ENCODE results near the gene SYN1.
"Not testable (repeated sequence)": the region's sequence is repeated elsewhere in the genome, so short reads cannot be mapped to it uniquely, and the experiment has no call there.

Gene SYN1

DNA sequence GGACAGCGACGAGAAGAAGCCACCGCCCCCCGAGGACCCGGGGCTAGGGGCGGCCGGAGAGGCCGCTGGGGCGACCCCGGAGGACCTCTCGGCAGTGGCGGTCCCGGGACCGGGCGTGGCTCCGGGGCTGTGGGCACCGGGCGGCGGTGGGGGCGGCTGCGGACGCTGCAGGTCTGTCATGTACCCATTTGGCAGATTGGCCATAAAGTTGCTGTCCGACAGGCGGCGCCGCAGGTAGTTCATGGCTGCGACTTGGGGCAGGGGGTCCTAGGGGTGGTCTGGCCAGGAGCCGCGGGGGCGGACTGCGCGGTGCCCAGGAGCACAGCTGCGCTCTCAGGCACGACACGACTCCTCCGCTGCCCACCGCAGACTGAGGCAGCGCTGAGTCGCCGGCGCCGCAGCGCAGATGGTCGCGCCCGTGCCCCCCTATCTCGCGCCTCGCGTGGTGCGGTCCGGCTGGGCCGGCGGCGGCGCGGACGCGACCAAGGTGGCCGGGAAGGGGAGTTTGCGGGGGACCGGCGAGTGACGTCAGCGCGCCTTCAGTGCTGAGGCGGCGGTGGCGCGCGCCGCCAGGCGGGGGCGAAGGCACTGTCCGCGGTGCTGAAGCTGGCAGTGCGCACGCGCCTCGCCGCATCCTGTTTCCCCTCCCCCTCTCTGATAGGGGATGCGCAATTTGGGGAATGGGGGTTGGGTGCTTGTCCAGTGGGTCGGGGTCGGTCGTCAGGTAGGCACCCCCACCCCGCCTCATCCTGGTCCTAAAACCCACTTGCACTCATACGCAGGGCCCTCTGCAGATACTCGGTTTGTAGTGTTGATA, at the start of gene SYN1:
Gene SYN1, minus strand, starts transcription at position 372 of the 817 bp plus-strand sequence. Its CDS starts 129 bp downstream, at position 243.
- no peak for FAIRE-seq

DNA sequence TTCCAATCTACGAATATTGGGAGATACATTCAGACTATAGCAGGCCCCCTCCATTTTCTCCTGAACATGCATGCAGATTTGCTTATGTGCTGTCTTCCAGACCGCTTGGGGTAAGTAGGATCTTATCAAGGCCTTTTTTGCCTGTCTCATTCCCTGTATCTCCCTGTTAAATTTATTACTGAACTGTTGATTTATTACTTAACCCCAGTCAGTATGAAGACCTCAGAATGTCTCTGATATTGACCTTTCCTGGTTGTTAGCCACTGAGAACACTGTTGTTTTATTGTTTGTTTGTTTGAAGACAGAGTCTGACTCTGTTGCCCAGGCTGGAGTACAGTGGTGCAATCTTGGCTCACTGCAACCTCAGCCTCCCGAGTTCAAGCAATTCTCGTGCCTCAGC, 46.1 kb upstream of the SYN1 start:
- FAIRE-seq: not testable (repeated sequence)

DNA sequence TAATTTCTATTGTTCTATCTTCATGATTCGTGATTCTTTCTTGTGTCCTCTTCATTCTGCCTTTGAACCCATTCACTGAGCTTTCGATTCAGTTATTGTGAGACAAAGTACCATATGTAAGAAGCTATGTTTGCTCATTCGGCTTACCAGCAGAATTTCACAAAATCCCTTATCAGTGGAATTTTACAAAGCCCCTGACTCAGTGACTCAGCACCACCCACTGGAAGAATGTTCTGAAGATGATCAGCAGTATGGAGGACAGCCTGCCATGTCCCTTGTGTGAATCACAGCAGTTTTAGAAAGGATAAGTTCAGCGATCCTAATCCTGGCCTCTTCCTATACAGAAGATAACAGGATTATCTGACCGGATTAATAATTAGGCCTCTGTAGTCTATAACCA, 45.1 kb upstream of the SYN1 start:
- no peak for FAIRE-seq

DNA sequence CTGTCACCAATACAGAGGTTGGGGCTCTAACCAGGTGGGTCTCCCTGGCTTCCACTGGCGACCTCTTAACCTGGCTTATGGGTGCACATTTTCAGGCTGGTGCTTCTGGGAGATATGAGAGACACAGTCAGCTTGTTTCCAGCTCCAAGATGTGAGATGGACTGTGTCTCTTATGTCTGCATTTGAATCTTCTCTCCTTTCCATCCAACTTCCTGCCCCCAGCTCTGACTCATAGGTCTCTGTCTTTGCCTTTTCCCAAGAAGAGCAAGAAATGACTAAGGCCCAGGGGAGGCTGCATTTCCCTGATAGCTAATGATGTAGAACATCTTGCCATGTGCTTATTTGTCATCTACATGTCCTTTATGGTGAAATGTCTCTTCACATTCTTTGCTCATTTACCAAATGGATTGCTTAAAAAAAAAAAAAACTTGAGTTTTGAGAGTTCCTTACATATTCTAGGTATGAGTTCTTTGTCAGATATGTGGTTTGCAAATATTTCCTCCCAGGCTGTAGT, 42.5 kb upstream of the SYN1 start:
- FAIRE-seq: no peak

DNA sequence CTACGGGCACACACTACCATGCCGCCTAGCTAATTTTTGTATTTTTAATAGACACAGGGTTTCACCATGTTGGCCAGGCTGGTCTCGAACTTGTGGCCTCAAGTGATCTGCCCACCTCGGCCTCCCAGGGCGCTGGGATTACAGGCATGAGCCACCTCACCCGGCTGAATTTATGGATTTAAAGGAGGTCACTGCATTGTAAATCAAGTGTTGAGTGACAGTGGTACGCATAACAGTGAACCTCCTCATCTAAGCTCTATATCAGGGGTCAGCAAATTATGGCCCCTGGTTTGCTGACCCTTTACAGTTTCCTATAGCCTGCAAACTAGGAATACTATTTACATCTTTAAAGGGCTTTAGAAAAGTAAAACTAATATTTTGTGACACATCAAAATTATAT, 41.9 kb upstream of the SYN1 start:
- FAIRE-seq: no peak

DNA sequence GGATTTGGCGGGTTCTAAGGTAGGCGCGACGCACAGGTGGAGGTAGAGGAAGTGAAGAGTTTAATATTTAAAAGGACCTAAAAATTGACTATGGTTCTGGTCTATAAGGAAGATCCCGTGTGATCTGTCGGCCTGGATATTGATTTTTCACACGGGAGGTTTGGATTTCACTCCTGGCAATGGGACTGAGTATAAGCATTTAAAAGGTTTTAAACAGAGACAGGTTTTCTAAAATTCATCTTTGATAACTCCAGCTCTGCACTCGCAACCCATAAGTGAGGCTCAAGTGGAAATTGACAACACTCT, 39.7 kb upstream of the SYN1 start:
- no peak for FAIRE-seq

DNA sequence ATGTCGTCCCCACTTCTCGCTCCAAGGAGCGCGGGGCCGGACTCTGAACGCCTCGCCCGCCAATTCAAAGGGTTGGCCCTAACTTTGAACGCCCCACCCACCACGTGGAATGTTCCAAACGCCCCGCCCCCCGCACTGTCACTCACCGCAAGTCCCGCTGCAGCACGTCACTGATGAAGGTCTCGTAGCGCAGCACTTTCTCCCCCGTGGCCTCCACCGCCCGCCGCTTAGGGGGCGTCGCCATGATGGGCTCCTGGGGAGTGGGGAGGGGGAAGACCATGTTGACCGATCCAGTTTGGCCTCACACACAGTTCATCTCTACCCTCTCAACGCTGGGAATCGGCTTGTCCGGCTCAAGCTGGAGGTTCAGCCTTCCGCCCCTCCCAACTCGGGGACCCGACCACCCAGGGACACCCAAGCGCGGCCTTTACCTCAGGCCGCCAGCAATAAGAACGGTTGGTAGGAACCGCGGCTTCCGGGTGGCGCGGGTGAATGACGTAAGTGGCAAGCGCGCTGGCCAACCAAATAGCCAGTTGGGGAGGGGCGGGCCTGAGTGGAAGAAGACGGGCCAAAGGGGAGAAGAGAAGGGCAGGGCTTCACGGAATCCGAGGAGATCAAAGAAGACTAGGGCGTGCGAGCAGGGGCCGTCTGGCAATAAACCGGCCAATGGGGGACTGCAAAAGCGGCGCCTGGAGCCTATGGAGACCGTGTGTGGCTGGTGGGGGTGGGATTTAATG, 39.2 kb upstream of the SYN1 start, which contains the start of gene UXT:
Gene UXT, minus strand, starts transcription at position 497 of the 737 bp plus-strand sequence. Its CDS starts 253 bp downstream, at position 244.
- peak; percentile 45 for FAIRE-seq

DNA sequence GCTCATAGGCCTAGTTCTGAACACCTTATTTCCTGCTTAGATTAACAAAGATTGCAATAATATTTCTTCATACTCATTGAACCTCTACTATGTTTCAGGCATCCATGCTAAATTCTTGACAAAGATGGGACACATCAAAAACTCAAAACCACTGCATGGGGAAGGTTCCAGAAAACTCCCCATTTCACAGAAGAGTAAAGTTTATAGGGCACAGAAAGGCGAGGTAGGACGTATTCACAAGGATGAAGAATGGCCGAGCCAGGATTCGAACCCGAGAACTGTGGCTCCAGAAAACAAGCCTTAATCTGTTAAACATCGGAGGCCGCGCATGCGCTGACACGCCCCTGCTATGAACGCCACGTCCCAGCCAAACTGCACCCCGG, 38.6 kb upstream of the SYN1 start:
- no peak for FAIRE-seq

DNA sequence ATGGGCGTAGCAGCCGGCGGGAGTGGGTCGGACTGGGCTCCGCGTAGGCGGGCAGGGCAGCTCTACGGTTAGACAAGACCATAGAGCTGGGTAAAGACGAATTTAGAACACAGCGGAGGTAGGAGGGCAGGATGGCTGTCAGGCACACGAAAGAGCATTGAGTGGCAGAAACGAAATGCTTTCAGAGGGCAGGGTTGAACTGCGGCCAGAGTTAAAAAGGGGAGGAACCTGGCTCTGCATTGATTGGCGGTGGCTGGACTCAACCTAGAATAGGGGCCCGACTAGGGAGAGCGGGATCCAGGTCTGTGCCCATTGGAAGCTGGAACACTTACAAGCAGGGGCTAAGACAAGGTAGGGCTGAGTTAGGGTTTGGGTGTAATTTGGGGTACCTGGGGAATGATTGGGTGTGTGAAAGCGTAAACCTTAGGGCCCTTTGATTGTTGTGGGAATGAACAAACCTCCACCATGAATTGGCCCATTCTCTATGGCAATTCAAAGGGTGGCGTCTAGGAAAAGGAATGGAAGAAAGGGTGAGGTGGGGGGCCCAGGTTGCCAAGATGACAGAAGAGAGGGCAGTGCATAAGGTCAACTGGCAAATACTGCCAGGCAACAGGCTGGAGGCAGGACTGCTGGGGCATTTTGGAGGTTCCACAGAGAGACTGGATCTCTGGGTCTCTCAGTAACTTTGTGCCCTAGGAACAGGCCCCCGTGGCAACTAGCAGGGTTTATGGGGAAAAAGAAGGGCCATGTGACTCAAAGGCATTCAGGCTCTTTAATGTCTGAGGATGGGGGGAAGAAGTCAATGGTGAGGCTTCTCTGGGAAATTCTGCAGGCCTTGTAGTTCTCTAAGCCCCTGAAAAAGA, 31.6 kb upstream of the SYN1 start:
- no peak for FAIRE-seq

DNA sequence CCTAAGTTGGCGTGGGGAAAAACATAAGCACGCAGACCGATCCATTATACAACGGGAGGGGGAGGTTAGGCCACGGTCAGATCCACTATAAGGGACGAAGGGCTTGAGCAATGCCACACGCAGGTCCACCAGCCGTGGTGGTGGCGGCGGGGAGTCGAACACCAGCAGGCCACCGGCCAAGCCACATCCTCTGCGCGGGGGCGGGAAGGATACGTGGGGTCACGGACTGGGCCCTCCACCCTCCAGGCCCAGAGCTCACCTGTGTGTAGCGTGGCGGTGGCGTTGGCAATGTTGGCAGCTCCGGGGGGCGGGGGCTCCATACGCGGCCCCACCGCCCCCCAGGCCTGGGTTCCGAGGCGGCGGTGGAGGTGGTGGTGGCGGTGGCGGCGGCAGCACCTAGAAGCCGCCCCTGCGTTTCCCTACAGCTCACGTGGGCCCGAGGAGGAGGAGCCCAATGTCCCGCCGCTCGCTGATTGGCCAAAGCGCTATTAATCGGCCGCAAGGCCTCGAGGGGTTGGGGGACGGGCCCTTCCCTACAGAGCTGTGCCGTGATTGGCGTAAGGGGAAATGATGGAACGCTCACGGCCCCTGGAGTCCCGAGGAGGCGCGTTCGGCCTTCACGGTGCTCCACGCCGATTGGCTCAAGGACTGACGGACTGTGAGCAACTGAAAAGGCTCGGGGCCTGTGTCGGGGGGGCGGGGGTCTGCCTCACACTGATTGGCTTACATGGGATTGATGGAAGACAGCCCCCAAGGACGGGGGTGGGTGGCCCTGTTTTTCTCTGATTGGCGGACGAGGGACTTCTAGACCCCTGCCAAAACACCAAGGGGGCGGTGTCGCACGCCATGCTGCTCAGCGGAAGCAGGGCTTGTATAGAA, 30.7 kb upstream of the SYN1 start, which contains the start of gene ELK1:
Gene ELK1, minus strand, starts transcription at position 400 of the 879 bp plus-strand sequence. CDS start 9,122 bp downstream, outside the sequence.
- FAIRE-seq: peak; percentile 80

DNA sequence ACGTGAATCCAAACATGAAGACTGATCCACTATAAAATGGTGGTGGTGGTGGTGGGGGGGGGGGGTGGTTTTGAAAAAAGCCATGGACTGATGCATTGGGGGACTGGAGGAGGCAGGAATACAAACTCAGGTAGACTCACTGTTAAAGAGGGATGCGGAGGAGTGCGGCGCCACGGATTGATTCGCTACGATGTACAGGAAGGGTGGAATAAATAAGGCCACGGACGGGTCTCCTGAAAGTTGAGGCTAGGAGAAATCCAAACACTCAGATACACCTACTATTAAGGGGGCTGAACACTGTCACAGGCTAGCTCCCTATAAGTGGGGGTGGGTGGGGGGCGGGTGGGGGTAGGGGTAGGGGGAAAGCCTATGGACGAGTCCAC, 30.1 kb upstream of the SYN1 start:
- FAIRE-seq: no peak

DNA sequence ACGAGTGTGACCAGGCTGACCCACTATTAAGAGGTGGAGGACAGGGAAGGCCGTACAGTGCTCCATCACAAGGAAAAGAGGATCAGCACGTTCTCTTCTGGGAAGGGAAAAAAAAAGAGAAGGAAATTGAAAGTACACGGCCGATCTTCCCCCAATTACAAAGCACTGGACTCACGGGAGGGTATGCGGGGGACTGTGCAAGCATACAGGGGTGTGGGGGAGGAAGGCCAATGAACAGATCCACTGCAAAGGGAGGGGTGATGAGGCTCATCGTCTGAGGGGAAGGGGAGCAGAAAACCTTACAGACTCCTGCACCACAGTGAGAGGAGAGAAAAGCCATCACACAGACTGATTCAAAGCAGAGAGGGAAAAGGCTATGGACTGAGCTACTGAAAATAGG, 29.6 kb upstream of the SYN1 start:
- no peak for FAIRE-seq

DNA sequence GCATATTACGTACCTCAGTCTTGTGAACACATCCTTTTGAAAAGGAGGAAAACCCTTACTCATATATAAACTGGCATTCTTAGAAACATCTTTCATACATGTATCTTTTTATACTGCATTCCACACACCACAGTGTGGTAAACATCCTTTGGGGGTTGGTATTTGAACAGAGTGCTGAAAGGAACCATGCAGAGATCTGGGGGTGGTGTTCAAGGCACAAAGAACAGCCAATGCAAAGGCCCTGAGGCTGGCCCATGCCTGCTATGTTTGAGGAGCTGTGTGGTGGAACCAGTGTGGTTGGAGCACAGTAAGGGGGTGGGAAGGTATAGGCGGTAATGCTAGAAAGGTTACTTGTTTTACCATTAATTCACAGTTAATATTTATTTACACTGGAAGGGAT, 28.7 kb upstream of the SYN1 start:
- FAIRE-seq: no peak

DNA sequence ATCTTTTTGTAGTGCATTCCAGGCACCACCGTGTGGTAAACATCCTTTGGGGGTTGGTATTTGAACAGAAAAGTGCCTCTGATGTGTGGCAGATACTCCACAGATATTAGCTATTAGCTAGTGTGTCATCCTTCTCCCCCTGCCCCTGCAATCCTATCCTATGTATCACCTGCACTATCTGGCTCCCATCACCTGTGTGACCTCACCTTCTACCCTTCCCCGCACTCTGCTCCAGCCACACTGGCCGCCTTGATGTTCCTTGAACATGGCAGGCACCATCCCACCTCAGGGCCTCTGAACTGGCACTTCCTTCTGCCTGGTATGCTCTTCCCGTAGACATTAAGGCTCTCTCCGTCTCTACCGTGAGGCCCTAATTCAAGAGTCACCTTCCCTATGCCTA, 27.0 kb upstream of the SYN1 start:
- FAIRE-seq: no peak

DNA sequence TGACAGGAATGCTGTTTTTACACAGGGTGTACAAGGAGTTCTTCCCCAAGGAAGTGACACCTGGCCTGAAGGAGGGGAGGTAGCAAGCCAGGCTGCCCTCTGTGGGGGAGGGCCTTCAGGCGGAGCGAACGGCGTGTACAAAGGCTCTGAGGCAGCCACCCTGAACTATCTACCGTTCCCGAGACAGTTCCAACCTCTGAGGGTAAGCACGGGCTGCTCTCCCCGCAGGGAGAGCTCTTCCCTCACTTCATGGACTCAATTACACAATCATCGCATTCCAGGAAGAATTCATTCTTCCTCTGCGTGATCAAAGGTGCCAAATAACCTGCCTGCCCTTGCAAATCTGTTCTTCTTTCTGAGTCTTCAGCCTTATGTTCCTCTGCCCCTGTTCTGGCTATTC, 25.9 kb upstream of the SYN1 start:
- no peak for FAIRE-seq

DNA sequence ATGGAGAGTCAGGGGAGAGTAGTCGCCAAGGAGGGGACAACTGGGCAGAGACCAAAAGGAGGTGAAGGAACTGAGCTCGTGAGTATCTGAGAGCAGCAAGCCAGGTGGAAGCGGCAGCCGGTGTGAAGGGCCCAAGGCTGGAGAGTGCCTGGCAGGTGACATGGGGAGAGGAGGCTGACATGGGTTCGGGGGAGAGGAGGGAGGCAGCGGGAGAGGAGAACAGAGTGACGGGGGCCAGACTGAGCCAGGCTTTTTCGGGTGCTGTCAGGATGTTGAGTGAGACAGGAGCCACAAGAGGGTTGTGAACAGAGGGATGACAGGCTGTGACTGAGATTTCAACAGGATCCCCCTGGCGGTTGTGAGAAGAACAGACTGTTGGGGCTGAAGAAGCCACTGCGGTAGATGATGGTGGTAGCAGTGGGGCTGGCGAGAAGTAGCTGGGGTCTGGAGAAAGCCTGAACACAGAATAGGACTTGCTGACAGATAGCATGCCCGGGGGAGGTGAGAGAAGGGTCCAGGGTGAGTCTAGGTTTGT, 25.0 kb upstream of the SYN1 start:
- no peak for FAIRE-seq

DNA sequence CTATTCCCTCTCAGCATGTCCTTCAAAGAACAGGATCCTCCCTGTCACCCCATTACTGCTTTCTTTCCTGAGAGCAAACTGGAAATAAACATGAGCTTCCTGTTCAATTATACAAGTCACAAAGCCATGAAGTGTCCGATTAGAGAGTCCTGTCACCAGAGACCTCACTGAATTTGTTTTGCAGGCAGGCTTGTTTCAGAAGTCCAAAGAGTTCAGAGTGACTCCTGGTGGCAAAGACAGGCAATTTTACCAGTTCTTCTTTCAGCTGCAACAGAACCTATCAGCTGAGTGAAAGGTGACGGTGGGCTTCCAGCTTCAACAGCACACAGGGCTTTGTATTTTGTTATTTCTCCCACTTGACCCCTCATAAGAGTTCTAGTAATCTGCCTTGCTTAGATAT, 24.3 kb upstream of the SYN1 start:
- FAIRE-seq: no peak

DNA sequence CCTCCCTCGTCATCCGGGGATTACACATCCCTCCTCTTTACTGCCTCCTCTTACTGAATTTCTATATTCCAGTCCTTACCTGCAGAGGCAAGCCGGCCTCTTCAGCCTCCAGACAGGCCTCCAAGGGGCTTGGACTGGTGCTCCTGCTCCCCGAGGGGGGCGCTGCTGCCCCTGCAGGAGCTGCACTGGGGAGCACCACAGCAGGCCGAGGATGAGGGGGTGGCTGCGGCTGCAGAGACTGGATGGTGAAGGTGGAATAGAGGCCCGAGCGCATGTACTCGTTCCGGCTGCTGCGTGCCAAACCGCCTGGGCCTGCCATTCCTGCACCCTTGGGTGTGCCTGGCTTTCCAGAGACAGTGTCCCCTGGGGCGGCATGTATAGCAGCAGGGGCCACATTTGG, 19.2 kb upstream of the SYN1 start:
- FAIRE-seq: no peak

DNA sequence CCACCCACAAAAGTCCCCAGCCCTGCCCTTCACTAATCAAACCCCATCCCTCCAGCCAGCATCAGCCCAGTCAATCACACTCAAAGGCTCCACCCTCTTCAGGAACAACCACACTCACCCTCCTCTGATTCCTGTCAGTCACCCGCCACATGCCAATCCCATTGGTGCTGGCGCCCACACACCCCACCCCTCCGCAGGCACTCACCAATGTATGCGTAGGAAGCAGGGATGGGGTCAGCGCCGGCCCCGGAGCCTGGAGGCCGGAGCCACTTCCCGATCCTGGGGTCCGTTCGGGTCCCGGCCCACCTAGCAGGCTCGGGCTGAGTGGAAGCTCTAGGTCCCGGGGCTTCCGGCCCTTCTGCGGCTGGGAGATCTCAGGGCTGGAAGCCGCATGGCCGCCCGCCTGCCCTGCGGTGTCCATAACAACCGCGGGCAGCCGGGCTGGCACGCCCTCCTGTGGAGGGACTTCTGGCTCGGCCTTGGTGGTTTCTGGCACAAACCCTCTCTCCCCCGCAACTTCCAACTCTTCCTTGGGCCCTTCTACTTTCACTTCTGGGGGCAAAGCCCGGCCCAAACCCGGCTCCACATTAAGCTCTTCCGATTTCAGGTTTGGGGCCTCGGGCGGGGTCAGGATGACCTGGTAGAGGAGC, 18.0 kb upstream of the SYN1 start:
- FAIRE-seq: no peak

DNA sequence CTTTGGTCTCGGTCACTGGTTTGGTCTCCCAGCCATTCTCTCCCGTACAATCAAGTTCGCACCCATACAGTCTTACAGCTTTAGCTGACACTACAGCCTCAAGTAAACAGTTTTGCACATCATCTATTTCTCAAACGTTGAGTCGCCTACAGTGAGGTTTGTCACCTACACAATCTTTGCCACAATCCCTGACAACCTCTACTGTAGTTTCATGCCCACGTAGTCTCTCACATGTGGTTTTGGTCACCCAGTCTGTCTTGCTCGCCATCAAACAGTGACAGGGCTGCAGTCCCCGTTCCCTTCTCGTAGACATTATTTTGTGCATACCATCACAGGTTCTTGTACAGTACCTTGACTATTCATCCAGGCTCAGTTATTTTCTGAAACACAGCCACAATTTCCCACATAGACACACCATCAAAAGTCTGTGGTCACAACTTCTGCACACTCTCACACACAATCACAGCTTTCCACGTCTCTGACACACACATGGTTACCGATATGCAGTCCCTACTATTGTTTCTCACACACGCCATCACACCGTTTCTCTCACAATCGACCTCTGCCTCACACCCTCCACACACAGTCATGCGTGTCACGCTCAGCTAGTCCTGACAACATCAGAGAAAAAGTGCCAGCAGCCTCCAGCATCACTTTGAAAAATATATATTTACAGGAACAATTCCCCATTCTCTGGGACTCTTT, 15.4 kb upstream of the SYN1 start:
- FAIRE-seq: no peak

Data from colon (tissue), 2 donors.